NCI-H1436 treated with DMSO at 0.1 percent for 48 hours (cell line): ENCODE data around the gene UAP1L1.

Experiments
- DNase-seq: peaks from one replicate; lab custom pipeline; 2025; lab: John Stamatoyannopoulos, UW

UAP1L1 gene

GRCh38 chr9:137042751-137043727 lies 34.3 kb upstream of the UAP1L1 start:
- no peak for DNase-seq

- DNase-seq: no peak
Measured at GRCh38 chr9:137044037-137044436, 33.3 kb upstream of the UAP1L1 start.

GRCh38 chr9:137044502-137045177 lies 32.7 kb upstream of the UAP1L1 start:
- DNase-seq: no peak

- DNase-seq: no peak
Measured at GRCh38 chr9:137045294-137046087, 31.8 kb upstream of the UAP1L1 start.

GRCh38 chr9:137046088-137046787 lies 31.1 kb upstream of the UAP1L1 start, which contains the start of gene NPDC1:
Gene NPDC1 (minus strand): TSS chr9:137046177. CDS start chr9:137045989, 188 bp downstream.
- DNase-seq: no peak

GRCh38 chr9:137048655-137049543 lies 28.4 kb upstream of the UAP1L1 start:
- DNase-seq: no peak

- no peak for DNase-seq
Measured at GRCh38 chr9:137049544-137050449, 27.5 kb upstream of the UAP1L1 start.

GRCh38 chr9:137050570-137050969 lies 26.7 kb upstream of the UAP1L1 start:
- DNase-seq: no peak

- DNase-seq: no peak
Measured at GRCh38 chr9:137051145-137051724, 26.1 kb upstream of the UAP1L1 start.

- DNase-seq: no peak
Measured at GRCh38 chr9:137052293-137052692, 25.0 kb upstream of the UAP1L1 start.

GRCh38 chr9:137052998-137053943 lies 24.0 kb upstream of the UAP1L1 start:
- no peak for DNase-seq

- DNase-seq: no peak
Measured at GRCh38 chr9:137053944-137054931, 23.1 kb upstream of the UAP1L1 start, which contains the start of gene ENTPD2. Gene ENTPD2 (minus strand): TSS chr9:137054061. CDS start chr9:137053997, 64 bp downstream.

GRCh38 chr9:137054932-137055384 lies 22.4 kb upstream of the UAP1L1 start:
- no peak for DNase-seq

GRCh38 chr9:137055385-137056364 lies 21.6 kb upstream of the UAP1L1 start:
- no peak for DNase-seq

- no peak for DNase-seq
Measured at GRCh38 chr9:137056739-137057415, 20.4 kb upstream of the UAP1L1 start.
